GM18502 (cell line): ENCODE data around the gene DPYSL4.

Source experiments
- ATAC-seq: cut with Tn5 transposase; IDR thresholded peaks from one replicate; pipeline ENCODE4 v1.9.1; 2021; ENCODE audit warnings: mild to moderate bottlenecking; ENCODE audit not compliant: unreplicated experiment, poor library complexity

Gene DPYSL4

GRCh38 chr10:132251928-132252327, 65.2 kb downstream of the DPYSL4 start:
- no peak for ATAC-seq

DNA sequence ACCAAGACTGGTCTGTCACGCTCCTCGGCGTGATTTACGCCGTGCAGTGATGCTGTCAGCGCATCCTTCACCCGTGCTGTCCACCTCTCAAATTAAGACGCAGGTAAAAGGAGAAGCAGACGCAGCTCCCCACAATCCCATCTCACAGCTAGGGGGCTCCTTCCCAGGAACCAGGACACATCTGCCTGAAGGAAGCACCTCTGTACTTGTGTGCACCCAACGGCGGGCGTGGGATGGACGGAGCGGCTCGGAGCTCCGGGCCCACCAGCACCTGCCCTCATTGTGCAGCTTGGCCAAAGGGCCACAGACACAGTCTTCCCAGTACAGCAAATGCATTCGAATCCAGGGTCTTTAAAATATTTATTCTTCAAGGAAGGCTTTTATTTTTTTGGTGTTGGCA, 65.7 kb downstream of the DPYSL4 start:
- no peak for ATAC-seq

GRCh38 chr10:132253092-132253687, 66.4 kb downstream of the DPYSL4 start:
- no peak for ATAC-seq

DNA sequence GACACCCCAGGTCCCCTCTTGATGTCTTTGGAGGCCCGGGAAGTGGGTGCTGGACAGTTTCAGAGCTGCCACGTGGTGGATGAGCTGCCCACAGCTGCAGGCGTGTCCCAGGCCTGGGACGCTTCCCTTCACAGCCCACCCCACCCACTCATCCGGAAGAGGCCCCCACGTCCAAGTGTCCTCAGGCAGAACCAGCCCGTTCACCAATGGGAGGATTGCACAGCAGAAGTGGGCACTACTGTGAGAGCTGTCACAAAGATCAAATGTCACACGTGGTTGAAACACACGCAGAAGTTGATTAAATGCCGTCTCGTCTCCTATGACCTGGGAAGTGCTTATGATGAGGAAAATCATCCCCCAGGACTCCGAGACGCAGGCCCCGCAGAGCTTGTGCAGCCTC, 68.1 kb downstream of the DPYSL4 start:
- ATAC-seq: no peak
